Endothelial cell (in vitro differentiated cells): ENCODE measurements around the gene BBS5. TPM values are rescaled to one million over a fixed set of nuclear protein-coding genes. Genes with fewer than 3 reads are reported as not detected.

Source experiments
- DNase-seq: peaks from one replicate; pipeline ENCODE4 v3.0.0; 2021; ENCODE audit warnings: low spot score
- H3K27ac Mint-ChIP-seq: one replicate; pipeline ENCODE4 v1.8.0; 2021; ENCODE audit warnings: mixed read lengths, inconsistent platforms; ENCODE audit not compliant: unreplicated experiment
- H3K27me3 Mint-ChIP-seq: one replicate; pipeline ENCODE4 v1.8.0; 2021; ENCODE audit warnings: mild to moderate bottlenecking, moderate library complexity, mixed read lengths, inconsistent platforms; ENCODE audit not compliant: unreplicated experiment
- H3K36me3 Mint-ChIP-seq: one replicate; pipeline ENCODE4 v1.8.0; 2021; ENCODE audit warnings: mild to moderate bottlenecking, low read depth, mixed read lengths, inconsistent platforms; ENCODE audit not compliant: unreplicated experiment
- H3K4me1 Mint-ChIP-seq: one replicate; pipeline ENCODE4 v1.8.0; 2021; ENCODE audit warnings: mild to moderate bottlenecking, mixed read lengths, inconsistent platforms; ENCODE audit not compliant: unreplicated experiment
- H3K4me3 Mint-ChIP-seq: one replicate; pipeline ENCODE4 v1.8.0; 2021; ENCODE audit warnings: mild to moderate bottlenecking, mixed read lengths, inconsistent platforms; ENCODE audit not compliant: unreplicated experiment
- H3K9me3 Mint-ChIP-seq: one replicate; pipeline ENCODE4 v1.8.0; 2021; ENCODE audit warnings: mixed read lengths, inconsistent platforms; ENCODE audit not compliant: unreplicated experiment
- CTCF ChIP-seq: fragments of 200-600 bp; sonication (generic); IDR thresholded peaks from one replicate; pipeline ENCODE4 v1.5.0; 2021; ENCODE audit warnings: antibody characterized with exemption; ENCODE audit not compliant: unreplicated experiment
- total RNA-seq: library from RNA; stranded (reverse); fragmentation: NEBNext Ultra II Directional; extraction: Animal tissue kit (Norgen Biotek cat#: 25700); gene quantifications from one replicate; pipeline ENCODE4 v1.2.1, GENCODE V29; 2021; ENCODE audit not compliant: unreplicated experiment

BBS5 gene
- total RNA-seq, 1 donor from 2014 or later = 3.2 TPM

- H3K9me3 Mint-ChIP-seq = no peaks in the 10 kb centered on the region
- no peak for TF ChIP-seq CTCF
- peaks cover 3% of the 10 kb centered on the region for H3K27me3 Mint-ChIP-seq
- no peaks in the 10 kb centered on the region for H3K36me3 Mint-ChIP-seq
- no peak for DNase-seq
- H3K4me1 Mint-ChIP-seq = no peaks in the 10 kb centered on the region
- H3K4me3 Mint-ChIP-seq = no peak overlapping the region
- no peak overlapping the region for H3K27ac Mint-ChIP-seq
Observed at GRCh38 chr2:169485650-169486138, 6.4 kb downstream of the BBS5 start.

- peaks cover 2% of the 10 kb centered on the region for H3K27me3 Mint-ChIP-seq
- no peaks in the 10 kb centered on the region for H3K36me3 Mint-ChIP-seq
- DNase-seq = no peak
- no peak overlapping the region for H3K27ac Mint-ChIP-seq
- no peaks in the 10 kb centered on the region for H3K9me3 Mint-ChIP-seq
- H3K4me3 Mint-ChIP-seq = no peak overlapping the region
- no peak for TF ChIP-seq CTCF
- no peaks in the 10 kb centered on the region for H3K4me1 Mint-ChIP-seq
Observed at GRCh38 chr2:169486487-169486886, 7.2 kb downstream of the BBS5 start.

GRCh38 chr2:169490834-169491233, 11.5 kb downstream of the BBS5 start:
- H3K36me3 Mint-ChIP-seq = no peaks in the 10 kb centered on the region
- no peak for TF ChIP-seq CTCF
- H3K27ac Mint-ChIP-seq = no peak overlapping the region
- no peak for DNase-seq
- no peaks in the 10 kb centered on the region for H3K4me1 Mint-ChIP-seq
- no peak overlapping the region for H3K4me3 Mint-ChIP-seq
- peaks cover 1% of the 10 kb centered on the region for H3K27me3 Mint-ChIP-seq
- H3K9me3 Mint-ChIP-seq = no peaks in the 10 kb centered on the region

- H3K27ac Mint-ChIP-seq = no peak overlapping the region
- no peaks in the 10 kb centered on the region for H3K4me1 Mint-ChIP-seq
- no peak for TF ChIP-seq CTCF
- peaks cover 1% of the 10 kb centered on the region for H3K27me3 Mint-ChIP-seq
- no peaks in the 10 kb centered on the region for H3K36me3 Mint-ChIP-seq
- H3K9me3 Mint-ChIP-seq = no peaks in the 10 kb centered on the region
- no peak for DNase-seq
- no peak overlapping the region for H3K4me3 Mint-ChIP-seq
Observed at GRCh38 chr2:169491378-169491777, 12.1 kb downstream of the BBS5 start.

GRCh38 chr2:169493360-169493759, 14.1 kb downstream of the BBS5 start:
- Mint-ChIP-seq H3K27me3 (peaks cover 1% of the 10 kb centered on the region), H3K9me3 (no peaks in the 10 kb centered on the region), H3K4me1 (no peaks in the 10 kb centered on the region), H3K27ac (no peak overlapping the region), H3K36me3 (no peaks in the 10 kb centered on the region), H3K4me3 (no peak overlapping the region)
- TF ChIP-seq CTCF = no peak
- no peak for DNase-seq
